B cell (primary cell): Measurements from ENCODE around the gene APBA2. TPM values are rescaled to one million over a fixed set of nuclear protein-coding genes. Genes with fewer than 3 reads are reported as not detected.

Experiments
- ATAC-seq: fragments of 200-7000 bp; cut with Tn5 transposase; one replicate; pipeline ENCODE4 v1.10.0; 2021; ENCODE audit warnings: low read depth, mild to moderate bottlenecking, moderate number of reproducible peaks, moderate library complexity
- CTCF ChIA-PET: fragments of 350-600 bp; sonication (Branson Sonifier 250); formaldehyde crosslinking; loops from one replicate; lab custom pipeline; 2021; ENCODE audit warnings: antibody characterized with exemption, inconsistent platforms; lab: Charles Lee
- POLR2A ChIA-PET: fragments of 350-600 bp; sonication (Branson Sonifier 250); formaldehyde crosslinking; loops from one replicate; lab custom pipeline; 2021; ENCODE audit warnings: antibody characterized with exemption; lab: Charles Lee
- DNase-seq: peaks from one replicate; pipeline ENCODE4 v3.0.0; 2013
- H2AFZ ChIP-seq: 2 replicates; pipeline ENCODE4 v1.6.1; 2012; ENCODE audit warnings: mild to moderate bottlenecking, low read depth, low read length; ENCODE audit not compliant: insufficient read depth, poor library complexity, severe bottlenecking
- H3K27ac ChIP-seq, 2 donors: 1 replicate in 1 of 2; 2 replicates in 1 of 2; pipeline ENCODE4 v1.5.1; 2012 to 2013; ENCODE audit warnings: low read length in 2 of 2, mild to moderate bottlenecking in 2 of 2, moderate library complexity in 1 of 2
- H3K27me3 ChIP-seq, 4 experiments: fragments of 200-600 bp in 1 of 4; sonication (generic) in 1 of 4; replicated peaks in 1 of 4; 1 replicate in 2 of 4; 2 replicates in 2 of 4; pipeline versions ENCODE4 v1.6.1 to v1.7.0; 2013 to 2016; ENCODE audit warnings: low read length in 3 of 4, mild to moderate bottlenecking in 2 of 4, mixed read lengths in 1 of 4, moderate library complexity in 1 of 4; ENCODE audit not compliant: insufficient read depth in 4 of 4, control insufficient read depth in 3 of 4; ENCODE audit errors: control extremely low read depth in 1 of 4
- H3K36me3 ChIP-seq, 2 experiments: replicated peaks in 1 of 2; 1 replicate in 1 of 2; 2 replicates in 1 of 2; pipeline versions ENCODE4 v1.6.1 to v1.7.1; 2013; ENCODE audit warnings: low read length in 1 of 2; ENCODE audit not compliant: insufficient read depth in 2 of 2, control insufficient read depth in 1 of 2; ENCODE audit errors: control extremely low read depth in 1 of 2, extremely low read depth in 1 of 2
- H3K4me1 ChIP-seq, 2 donors: fragments of 200-600 bp in 1 of 2; sonication (generic) in 1 of 2; 1 replicate in 1 of 2; 2 replicates in 1 of 2; pipeline versions ENCODE4 v1.5.1 to v1.6.1; 2013 to 2017; ENCODE audit warnings: low read length in 2 of 2; ENCODE audit not compliant: control insufficient read depth in 2 of 2, insufficient read depth in 2 of 2
- H3K4me2 ChIP-seq: replicated peaks from 2 replicates; pipeline ENCODE3; 2012; ENCODE audit warnings: mild to moderate bottlenecking, low read depth, low read length; ENCODE audit not compliant: poor library complexity, severe bottlenecking
- H3K4me3 ChIP-seq, 5 experiments: fragments of 200-600 bp in 1 of 5; sonication (generic) in 1 of 5; 1 replicate in 3 of 5; 2 replicates in 2 of 5; pipeline versions ENCODE4 v1.5.1 to v1.7.0; 2011 to 2016; ENCODE audit warnings: low read length in 4 of 5, mild to moderate bottlenecking in 4 of 5, low read depth in 2 of 5, control low read depth in 1 of 5, moderate library complexity in 1 of 5; ENCODE audit not compliant: insufficient read depth in 1 of 5; ENCODE audit errors: control extremely low read depth in 1 of 5, extremely low read depth in 1 of 5
- H3K79me2 ChIP-seq: fragments of 200-600 bp; sonication (generic); one replicate; pipeline ENCODE4 v1.6.0; 2016; ENCODE audit warnings: low read length; ENCODE audit not compliant: control insufficient read depth, insufficient read depth
- H3K9ac ChIP-seq: fragments of 200-600 bp; sonication (generic); 2 replicates; pipeline ENCODE4 v1.6.1; 2017; ENCODE audit warnings: mild to moderate bottlenecking, low read length, moderate library complexity
- H3K9me3 ChIP-seq, 3 donors: one replicate each; pipeline versions ENCODE4 v1.6.1 to v1.7.1; 2013; ENCODE audit warnings: low read length in 2 of 3; ENCODE audit not compliant: control insufficient read depth in 2 of 3, insufficient read depth in 1 of 3; ENCODE audit errors: control extremely low read depth in 1 of 3
- H4K20me1 ChIP-seq: 2 replicates; pipeline ENCODE4 v1.6.0; 2012; ENCODE audit warnings: mild to moderate bottlenecking, low read length; ENCODE audit not compliant: insufficient read depth, control insufficient read depth, poor library complexity, severe bottlenecking
- H3K27ac Mint-ChIP-seq: one replicate; pipeline ENCODE4 v1.8.0; 2021; ENCODE audit warnings: mixed read lengths
- H3K27me3 Mint-ChIP-seq: one replicate; pipeline ENCODE4 v1.8.0; 2021; ENCODE audit warnings: mixed read lengths
- H3K4me1 Mint-ChIP-seq: one replicate; pipeline ENCODE4 v1.8.0; 2021; ENCODE audit warnings: mixed read lengths
- H3K4me3 Mint-ChIP-seq: one replicate; pipeline ENCODE4 v1.8.0; 2021; ENCODE audit warnings: mixed read lengths
- H3K9me3 Mint-ChIP-seq: one replicate; pipeline ENCODE4 v1.8.0; 2022; ENCODE audit warnings: mixed read lengths; ENCODE audit not compliant: insufficient read depth
- CTCF ChIP-seq: fragments of 200-600 bp; IDR thresholded peaks from one replicate; pipeline ENCODE4 v1.8.0; 2022; ENCODE audit warnings: antibody characterized with exemption, mild to moderate bottlenecking
- EZH2 ChIP-seq: IDR thresholded peaks from 2 replicates; pipeline ENCODE4 v1.6.1; 2012; ENCODE audit warnings: borderline replicate concordance, low read depth, mild to moderate bottlenecking, moderate library complexity, low read length; ENCODE audit not compliant: insufficient read depth, poor library complexity, severe bottlenecking
- WGBS: methylation state at CpG from one replicate; pipeline ENCODE4 v1.1.5; 2013; ENCODE audit warnings: missing lambda C conversion rate; ENCODE audit not compliant: insufficient coverage; 5-methylcytosine and 5-hydroxymethylcytosine counted together
- intact Hi-C: fragments of 100-400 bp; cut with micrococcal nuclease; formaldehyde crosslinking; loops from one replicate; pipeline ENCODE4 v1.10.0; 2022
- polyA plus RNA-seq: library from polyadenylated mRNA; depleted of rRNA; stranded (reverse); fragments of >200 nt; gene quantifications from 2 replicates; pipeline ENCODE4 v1.2.3, GENCODE V29; 2012
- total RNA-seq, 2 donors: library from RNA; stranded (reverse); fragments of 120-200 nt in 1 of 2; gene quantifications; 1 replicate in 1 of 2; 2 replicates in 1 of 2; pipeline versions ENCODE4 v1.2.3 to v1.2.4, GENCODE V29; 2013 to 2022

Gene APBA2
- total and polyA plus RNA-seq, 2 donors (not counting 1 experiment from before 2014, with no cell fraction given), result 0.19 TPM; not detected in 1

GRCh38 chr15:29005931-29006330 lies 120.2 kb downstream of the APBA2 start:
- no peak overlapping the region for H3K27ac ChIP-seq
- H4K20me1 ChIP-seq, result no peaks in the 10 kb centered on the region
- no peak overlapping the region for H2AFZ ChIP-seq
- H3K79me2 ChIP-seq, result no peaks in the 10 kb centered on the region
- peaks cover 0 to 11% (median 0%) of the 10 kb centered on the region in 3 donors for H3K9me3 ChIP-seq
- intact Hi-C loops, result no loop called here
- H3K9ac ChIP-seq, result no peak overlapping the region
- ChIA-PET CTCF (no interaction called here), POLR2A (no interaction called here)
- TF ChIP-seq CTCF (no peak), EZH2 (no peak)
- H3K4me3 ChIP-seq, result no peak overlapping the region
- H3K4me3 Mint-ChIP-seq, result no peak overlapping the region
- DNase-seq (no peak), ATAC-seq (no peak)
- no peaks in the 10 kb centered on the region for H3K4me1 Mint-ChIP-seq
- H3K27me3 ChIP-seq, result no peaks in the 10 kb centered on the region
- no peaks in the 10 kb centered on the region for H3K36me3 ChIP-seq
- H3K9me3 Mint-ChIP-seq, result no peaks in the 10 kb centered on the region
- H3K4me2 ChIP-seq, result no peak overlapping the region
- H3K27ac Mint-ChIP-seq, result no peak overlapping the region
- WGBS, result no CpG with 5 or more reads among the region's 1 CpG
- H3K4me1 ChIP-seq, result no peaks in the 10 kb centered on the region
- H3K27me3 Mint-ChIP-seq, result no peaks in the 10 kb centered on the region

- Histone ChIP-seq H2AFZ (no peak overlapping the region), H3K4me1 (no peaks in the 10 kb centered on the region), H3K79me2 (no peaks in the 10 kb centered on the region), H3K27me3 (no peaks in the 10 kb centered on the region), H3K36me3 (no peaks in the 10 kb centered on the region), H4K20me1 (no peaks in the 10 kb centered on the region), H3K4me2 (no peak overlapping the region), H3K4me3 (no peak overlapping the region), H3K9ac (no peak overlapping the region), H3K9me3 (peaks cover 0 to 6% (median 0%) of the 10 kb centered on the region in 3 donors), H3K27ac (no peak overlapping the region)
- no peaks in the 10 kb centered on the region for H3K27me3 Mint-ChIP-seq
- TF ChIP-seq EZH2 (no peak), CTCF (no peak)
- H3K4me3 Mint-ChIP-seq, result no peak overlapping the region
- H3K4me1 Mint-ChIP-seq, result no peaks in the 10 kb centered on the region
- intact Hi-C loops, result no loop called here
- DNase-seq, result no peak
- H3K27ac Mint-ChIP-seq, result no peak overlapping the region
- ChIA-PET POLR2A (no interaction called here), CTCF (no interaction called here)
- WGBS, result no CpG with 5 or more reads among the region's 2 CpGs
- H3K9me3 Mint-ChIP-seq, result no peaks in the 10 kb centered on the region
- ATAC-seq, result no peak
Observed at GRCh38 chr15:29008846-29009245, 123.1 kb downstream of the APBA2 start.
